H9 (cell line): Measurements from ENCODE around the gene TENM3. TPM values are rescaled to one million over a fixed set of nuclear protein-coding genes. Genes with fewer than 3 reads are reported as not detected.

Source experiments
- DNase-seq: peaks from one replicate; pipeline ENCODE4 v3.0.0-alpha.2; 2017
- H2AFZ ChIP-seq: one replicate; pipeline ENCODE4 v1.6.1; 2013; ENCODE audit warnings: mild to moderate bottlenecking, low read length, control low read depth, moderate library complexity
- H2AK5ac ChIP-seq: 2 replicates; pipeline ENCODE4 v1.6.1; 2013; ENCODE audit warnings: low read length, control low read depth, mixed read lengths; ENCODE audit not compliant: insufficient read length
- H2BK120ac ChIP-seq: one replicate; pipeline ENCODE4 v1.6.1; 2013; ENCODE audit warnings: low read depth, mild to moderate bottlenecking, low read length, control low read depth, inconsistent platforms; ENCODE audit not compliant: poor library complexity, severe bottlenecking
- H2BK12ac ChIP-seq: 2 replicates; pipeline ENCODE4 v1.6.1; 2013; ENCODE audit warnings: low read length, control low read depth, mixed read lengths, low read depth; ENCODE audit not compliant: insufficient read length
- H2BK15ac ChIP-seq: 2 replicates; pipeline ENCODE4 v1.6.1; 2013; ENCODE audit warnings: low read depth, low read length, control low read depth
- H2BK20ac ChIP-seq: one replicate; pipeline ENCODE4 v1.6.1; 2013; ENCODE audit warnings: low read depth, mild to moderate bottlenecking, low read length, control low read depth, inconsistent platforms; ENCODE audit not compliant: poor library complexity, severe bottlenecking
- H2BK5ac ChIP-seq: 2 replicates; pipeline ENCODE4 v1.6.1; 2013; ENCODE audit warnings: low read length, control low read depth, mixed read lengths; ENCODE audit not compliant: insufficient read length
- H3K14ac ChIP-seq: 2 replicates; pipeline ENCODE4 v1.6.1; 2013; ENCODE audit warnings: low read length, control low read depth; ENCODE audit not compliant: insufficient read depth
- H3K18ac ChIP-seq: 2 replicates; pipeline ENCODE4 v1.6.1; 2013; ENCODE audit warnings: low read depth, mild to moderate bottlenecking, mixed read lengths, low read length, control low read depth; ENCODE audit not compliant: insufficient read length
- H3K23ac ChIP-seq: 2 replicates; pipeline ENCODE4 v1.6.1; 2013; ENCODE audit warnings: low read length, control low read depth, mixed read lengths, low read depth; ENCODE audit not compliant: insufficient read length
- H3K23me2 ChIP-seq: 2 replicates; pipeline ENCODE4 v1.6.1; 2013; ENCODE audit warnings: low read depth, mild to moderate bottlenecking, mixed read lengths, low read length, control low read depth; ENCODE audit not compliant: insufficient read length, poor library complexity, severe bottlenecking
- H3K27ac ChIP-seq: 2 replicates; pipeline ENCODE4 v1.5.1; 2013; ENCODE audit warnings: low read length, control low read depth, mixed read lengths, low read depth; ENCODE audit not compliant: insufficient read length
- H3K27me3 ChIP-seq: 2 replicates; pipeline ENCODE4 v1.6.1; 2013; ENCODE audit warnings: low read length, control low read depth, inconsistent platforms; ENCODE audit not compliant: insufficient read depth
- H3K4ac ChIP-seq: 2 replicates; pipeline ENCODE4 v1.6.1; 2013; ENCODE audit warnings: low read depth, mild to moderate bottlenecking, control low read depth, inconsistent platforms, low read length, moderate library complexity
- H3K4me1 ChIP-seq: 2 replicates; pipeline ENCODE4 v1.6.1; 2013; ENCODE audit warnings: low read length, control low read depth, inconsistent platforms; ENCODE audit not compliant: insufficient read depth
- H3K4me2 ChIP-seq: 2 replicates; pipeline ENCODE4 v1.6.1; 2013; ENCODE audit warnings: low read length, control low read depth, mixed read lengths; ENCODE audit not compliant: insufficient read length, insufficient read depth
- H3K56ac ChIP-seq: 2 replicates; pipeline ENCODE4 v1.6.1; 2013; ENCODE audit warnings: low read depth, mild to moderate bottlenecking, mixed read lengths, low read length, control low read depth; ENCODE audit not compliant: insufficient read length
- H3K79me1 ChIP-seq: 2 replicates; pipeline ENCODE4 v1.6.1; 2013; ENCODE audit warnings: low read depth, mild to moderate bottlenecking, moderate library complexity, low read length, control low read depth, inconsistent platforms; ENCODE audit not compliant: insufficient read depth, poor library complexity, severe bottlenecking
- H3K79me2 ChIP-seq: 2 replicates; pipeline ENCODE4 v1.6.1; 2013; ENCODE audit warnings: low read length, control low read depth, inconsistent platforms; ENCODE audit not compliant: insufficient read depth
- H3K9ac ChIP-seq: 2 replicates; pipeline ENCODE4 v1.6.1; 2013; ENCODE audit warnings: low read length, control low read depth, mixed read lengths; ENCODE audit not compliant: insufficient read length; ENCODE audit errors: extremely low read depth
- H3K9me3 ChIP-seq: one replicate; pipeline ENCODE4 v1.6.1; 2013; ENCODE audit warnings: low read depth, low read length, inconsistent platforms; ENCODE audit not compliant: control insufficient read depth
- H3T11ph ChIP-seq: one replicate; pipeline ENCODE4 v1.6.1; 2013; ENCODE audit warnings: mild to moderate bottlenecking, low read length, control low read depth, inconsistent platforms
- H4K20me1 ChIP-seq: one replicate; pipeline ENCODE4 v1.6.1; 2013; ENCODE audit not compliant: control insufficient read depth, insufficient read length, insufficient read depth
- H4K5ac ChIP-seq: 2 replicates; pipeline ENCODE4 v1.6.1; 2013; ENCODE audit warnings: low read depth, mild to moderate bottlenecking, mixed read lengths, low read length, control low read depth; ENCODE audit not compliant: insufficient read length
- H4K8ac ChIP-seq: replicated peaks from 2 replicates; pipeline ENCODE4 v1.6.1; 2013; ENCODE audit warnings: low read length, control low read depth, mixed read lengths, low read depth; ENCODE audit not compliant: insufficient read length
- H4K91ac ChIP-seq: 2 replicates; pipeline ENCODE4 v1.6.1; 2013; ENCODE audit warnings: low read depth, mild to moderate bottlenecking, moderate library complexity, mixed read lengths, low read length, control low read depth; ENCODE audit not compliant: insufficient read length
- H3K27ac Mint-ChIP-seq, 3 experiments: 2 replicates in 2 of 3; 3 replicates in 1 of 3; pipeline ENCODE4 v1.8.0; 2020 to 2021; ENCODE audit warnings: mixed read lengths in 3 of 3, mild to moderate bottlenecking in 1 of 3, moderate library complexity in 1 of 3
- H3K27me3 Mint-ChIP-seq: 2 replicates; pipeline ENCODE4 v1.8.0; 2021; ENCODE audit warnings: low read depth, mild to moderate bottlenecking, moderate library complexity, mixed read lengths
- H3K36me3 Mint-ChIP-seq, 3 experiments: 2 replicates in 2 of 3; 3 replicates in 1 of 3; pipeline ENCODE4 v1.8.0; 2020 to 2021; ENCODE audit warnings: low read depth in 3 of 3, mixed read lengths in 3 of 3; ENCODE audit not compliant: insufficient read depth in 1 of 3
- H3K4me1 Mint-ChIP-seq, 2 experiments: 2 replicates each; pipeline ENCODE4 v1.8.0; 2020; ENCODE audit warnings: mixed read lengths in 2 of 2
- H3K4me3 Mint-ChIP-seq, 2 experiments: 2 replicates in 1 of 2; 3 replicates in 1 of 2; pipeline ENCODE4 v1.8.0; 2020 to 2021; ENCODE audit warnings: mild to moderate bottlenecking in 2 of 2, mixed read lengths in 2 of 2, moderate library complexity in 1 of 2
- H3K9me3 Mint-ChIP-seq, 2 experiments: 2 replicates in 1 of 2; 3 replicates in 1 of 2; pipeline ENCODE4 v1.8.0; 2020; ENCODE audit warnings: mild to moderate bottlenecking in 2 of 2, mixed read lengths in 2 of 2, moderate library complexity in 1 of 2
- CTCF ChIP-seq: fragments of 200-600 bp; sonication (generic); conservative IDR thresholded peaks from 3 replicates; pipeline ENCODE4 v1.8.0; 2021; ENCODE audit warnings: antibody characterized with exemption, mild to moderate bottlenecking
- WGBS: extraction: QIAGEN DNeasy Blood & Tissue Kit; methylation state at CpG from one replicate; pipeline ENCODE4 v1.1.7; 2013; ENCODE audit warnings: missing lambda C conversion rate, low lambda C conversion rate, mixed read lengths; ENCODE audit not compliant: insufficient read length; ENCODE audit errors: extremely low coverage; 5-methylcytosine and 5-hydroxymethylcytosine counted together
- total RNA-seq: library from RNA; stranded (reverse); gene quantifications from 2 replicates; pipeline ENCODE4 v1.2.1, GENCODE V29; 2021

The TENM3 gene
- total RNA-seq, 1 experiment from 2014 or later: 49.6 TPM

GRCh38 chr4:182795446-182796238 is 552.4 kb downstream of the TENM3 start:
- Mint-ChIP-seq H3K9me3 (no peaks in the 10 kb centered on the region), H3K36me3 (peaks cover 54 to 66% (median 65%) of the 10 kb centered on the region in 3 experiments), H3K4me3 (no peak overlapping the region), H3K27ac (no peak overlapping the region), H3K27me3 (no peaks in the 10 kb centered on the region), H3K4me1 (no peaks in the 10 kb centered on the region)
- no peak overlapping the region for H3K56ac ChIP-seq
- H2AFZ ChIP-seq: no peak overlapping the region
- no peaks in the 10 kb centered on the region for H3K4me1 ChIP-seq
- H2BK15ac ChIP-seq: no peak overlapping the region
- no peak overlapping the region for H3T11ph ChIP-seq
- H3K4ac ChIP-seq: no peak overlapping the region
- no peak overlapping the region for H4K5ac ChIP-seq
- no peak overlapping the region for H2BK20ac ChIP-seq
- H3K79me2 ChIP-seq: no peaks in the 10 kb centered on the region
- H3K23me2 ChIP-seq: no peaks in the 10 kb centered on the region
- H2BK5ac ChIP-seq: no peak overlapping the region
- no peaks in the 10 kb centered on the region for H3K9me3 ChIP-seq
- TF ChIP-seq CTCF: no peak
- no peak overlapping the region for H3K14ac ChIP-seq
- H3K9ac ChIP-seq: no peak overlapping the region
- H3K27ac ChIP-seq: no peak overlapping the region
- no peaks in the 10 kb centered on the region for H3K79me1 ChIP-seq
- no peak overlapping the region for H3K4me2 ChIP-seq
- no peak overlapping the region for H4K8ac ChIP-seq
- no peak for DNase-seq
- WGBS: no CpG with 5 or more reads among the region's 6 CpGs
- no peak overlapping the region for H2BK120ac ChIP-seq
- no peaks in the 10 kb centered on the region for H3K27me3 ChIP-seq
- no peak overlapping the region for H2BK12ac ChIP-seq
- H3K18ac ChIP-seq: no peak overlapping the region
- H4K20me1 ChIP-seq: no peaks in the 10 kb centered on the region
- H3K23ac ChIP-seq: no peak overlapping the region
- H4K91ac ChIP-seq: no peak overlapping the region
- no peak overlapping the region for H2AK5ac ChIP-seq
